GM23338 (cell line): ENCODE results near the gene NAPSA.

Experiments used
- CTCF ChIP-seq, 2 experiments: fragments of 200-600 bp in 1 of 2; sonication (generic) in 1 of 2; conservative IDR thresholded peaks; 2 replicates each; pipeline versions ENCODE4 v1.5.1 to v1.6.1; 2016 to 2017; ENCODE audit warnings: antibody characterized with exemption in 2 of 2, low read depth in 2 of 2, mild to moderate bottlenecking in 2 of 2, moderate library complexity in 1 of 2
- EZH2 ChIP-seq: fragments of 200-600 bp; sonication (generic); IDR thresholded peaks from one replicate; pipeline ENCODE4 v1.8.0; 2017; ENCODE audit warnings: antibody characterized with exemption, mild to moderate bottlenecking, low read depth; ENCODE audit not compliant: unreplicated experiment
- POLR2AphosphoS5 ChIP-seq: IDR thresholded peaks from 2 replicates; pipeline ENCODE4 v1.6.1; 2016; ENCODE audit warnings: antibody characterized with exemption, low read depth
- ZNF331 ChIP-seq: fragments of 250-450 bp; sonication (Bioruptor Pico); IDR thresholded peaks from 2 replicates; pipeline ENCODE4 v1.5.0; 2020; ENCODE audit warnings: low read depth, mild to moderate bottlenecking, moderate library complexity
- ZNF462 ChIP-seq: fragments of 250-450 bp; sonication (Bioruptor Pico); IDR thresholded peaks from 2 replicates; pipeline ENCODE4 v1.5.0; 2020; ENCODE audit warnings: mild to moderate bottlenecking, moderate library complexity
- TF ChIP-seq, protein P1 (sequence below): IDR thresholded peaks from 2 replicates; pipeline ENCODE4 v1.6.1; 2016; ENCODE audit warnings: antibody characterized with exemption

- no peak for TF ChIP-seq EZH2
- TF ChIP-seq ZNF462 (CRISPR knock-in tag) = no peak
- TF ChIP-seq CTCF (conservative IDR thresholded peaks at IDR 0.05; ENCODE audit: low read depth in 2 of 2) = no peak
- TF ChIP-seq POLR2AphosphoS5 = no peak
- TF ChIP-seq, protein P1, sequence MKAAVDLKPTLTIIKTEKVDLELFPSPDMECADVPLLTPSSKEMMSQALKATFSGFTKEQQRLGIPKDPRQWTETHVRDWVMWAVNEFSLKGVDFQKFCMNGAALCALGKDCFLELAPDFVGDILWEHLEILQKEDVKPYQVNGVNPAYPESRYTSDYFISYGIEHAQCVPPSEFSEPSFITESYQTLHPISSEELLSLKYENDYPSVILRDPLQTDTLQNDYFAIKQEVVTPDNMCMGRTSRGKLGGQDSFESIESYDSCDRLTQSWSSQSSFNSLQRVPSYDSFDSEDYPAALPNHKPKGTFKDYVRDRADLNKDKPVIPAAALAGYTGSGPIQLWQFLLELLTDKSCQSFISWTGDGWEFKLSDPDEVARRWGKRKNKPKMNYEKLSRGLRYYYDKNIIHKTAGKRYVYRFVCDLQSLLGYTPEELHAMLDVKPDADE = no peak
- no peak for TF ChIP-seq ZNF331
Observed at GRCh38 chr19:50402544-50403301, 37.3 kb upstream of the NAPSA start.
